Fibroblast of skin of left quadriceps (primary cell): Measurements from ENCODE around the gene VGLL1.
A peak's percentile ranks its signal among the peaks of the same experiment; 100 is the strongest.

Experiments used
- DNase-seq, 2 experiments: peaks; one replicate each; pipeline ENCODE4 v3.0.0-alpha.2; 2013; ENCODE audit warnings: low read depth in 2 of 2

VGLL1 gene, protein sequence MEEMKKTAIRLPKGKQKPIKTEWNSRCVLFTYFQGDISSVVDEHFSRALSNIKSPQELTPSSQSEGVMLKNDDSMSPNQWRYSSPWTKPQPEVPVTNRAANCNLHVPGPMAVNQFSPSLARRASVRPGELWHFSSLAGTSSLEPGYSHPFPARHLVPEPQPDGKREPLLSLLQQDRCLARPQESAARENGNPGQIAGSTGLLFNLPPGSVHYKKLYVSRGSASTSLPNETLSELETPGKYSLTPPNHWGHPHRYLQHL

DNA sequence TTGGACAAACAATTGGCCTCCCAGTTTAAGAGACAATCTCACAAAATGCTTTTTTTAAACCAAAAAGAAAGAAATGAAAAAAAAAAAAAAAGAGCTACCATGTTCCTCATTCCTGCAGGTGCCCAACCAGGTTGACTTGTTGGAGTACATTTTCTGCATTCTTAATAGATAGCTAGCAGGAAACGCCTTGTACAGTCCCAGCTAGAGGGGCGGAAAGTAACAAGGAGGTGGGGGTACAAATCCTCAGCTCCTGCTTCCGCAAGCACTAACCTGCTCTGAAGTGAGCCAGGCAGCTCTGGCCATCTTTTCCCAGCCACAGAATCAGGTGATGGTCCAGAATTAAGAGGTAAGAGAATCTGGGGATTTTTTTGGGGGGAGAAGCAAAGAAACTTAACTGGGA, at the start of gene VGLL1:
TSS of gene VGLL1 (plus strand) at position 265 of the 400 bp plus-strand sequence. CDS start 3,806 bp downstream, outside the sequence.
- DNase-seq, result no peak

DNA sequence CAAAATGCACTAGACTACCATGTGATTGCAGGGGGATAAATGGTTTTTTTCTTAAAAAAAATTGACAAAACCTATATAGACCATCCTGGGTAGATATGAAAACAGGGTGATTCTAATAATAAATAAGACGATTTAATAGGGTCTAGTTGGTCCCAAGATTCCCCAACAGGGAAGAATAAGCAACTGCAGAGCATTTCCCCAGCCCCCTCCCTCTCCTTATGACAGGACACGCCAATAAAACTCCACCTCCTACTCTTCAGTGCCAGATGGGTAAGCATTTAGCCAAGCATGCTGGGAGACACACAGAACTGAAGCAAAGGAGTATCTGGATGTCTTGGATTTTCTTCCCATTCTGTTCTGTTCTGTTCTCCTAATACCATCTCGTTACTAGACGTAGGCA, 44.4 kb upstream of the VGLL1 start, which contains the start of gene BRS3:
TSS of gene BRS3 (plus strand) at position 301 of the 400 bp plus-strand sequence. CDS start 168 bp downstream, outside the sequence.
- DNase-seq, result no peak

DNA sequence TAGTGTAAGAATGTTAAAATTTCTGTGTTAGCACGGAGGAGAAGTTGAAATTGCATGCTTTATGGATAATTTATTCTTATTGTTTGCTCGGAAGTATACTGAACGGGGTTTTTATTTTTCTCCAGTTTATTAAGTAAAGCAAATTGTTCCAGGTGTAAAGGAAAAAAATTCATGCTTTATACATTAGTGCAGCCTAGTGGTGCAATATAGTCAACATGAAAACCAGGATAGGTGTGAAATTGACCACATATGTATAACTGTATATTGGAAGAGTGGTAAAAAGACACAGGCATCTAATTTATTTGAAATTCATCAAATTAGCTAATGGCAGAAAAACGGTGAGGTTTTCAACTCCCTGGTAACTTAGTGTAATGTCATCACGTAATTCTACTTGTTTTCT, 43.3 kb upstream of the VGLL1 start:
- DNase-seq, result no peak

DNA sequence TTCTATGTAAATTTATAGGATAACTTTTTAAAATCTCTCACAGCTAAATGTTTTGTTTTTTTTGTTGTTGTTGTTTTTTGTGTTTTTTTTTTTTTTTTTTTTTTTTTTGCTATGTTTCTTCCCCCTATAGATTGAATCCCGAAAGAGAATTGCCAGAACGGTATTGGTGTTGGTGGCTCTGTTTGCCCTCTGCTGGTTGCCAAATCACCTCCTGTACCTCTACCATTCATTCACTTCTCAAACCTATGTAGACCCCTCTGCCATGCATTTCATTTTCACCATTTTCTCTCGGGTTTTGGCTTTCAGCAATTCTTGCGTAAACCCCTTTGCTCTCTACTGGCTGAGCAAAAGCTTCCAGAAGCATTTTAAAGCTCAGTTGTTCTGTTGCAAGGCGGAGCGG, 40.2 kb upstream of the VGLL1 start:
- no peak for DNase-seq

DNA sequence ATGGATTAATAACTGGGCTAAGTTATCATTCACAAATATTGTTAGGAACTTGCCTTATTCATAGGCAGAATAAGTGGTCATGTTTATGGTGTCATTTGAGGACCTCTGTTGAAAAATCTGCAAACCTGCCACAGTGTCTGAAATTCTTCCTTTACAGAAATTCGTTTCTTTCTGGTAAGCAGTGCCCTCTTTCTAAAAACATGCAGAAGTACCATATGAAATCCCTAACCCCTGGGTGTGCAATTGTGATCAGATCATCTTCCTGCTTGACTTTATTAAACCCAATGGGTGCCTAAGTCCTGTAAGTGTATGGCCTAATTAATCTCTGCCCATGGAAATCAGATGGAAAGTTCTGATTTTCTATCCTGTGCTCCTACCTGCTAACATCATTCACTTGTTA, 39.0 kb upstream of the VGLL1 start:
- DNase-seq, result no peak

DNA sequence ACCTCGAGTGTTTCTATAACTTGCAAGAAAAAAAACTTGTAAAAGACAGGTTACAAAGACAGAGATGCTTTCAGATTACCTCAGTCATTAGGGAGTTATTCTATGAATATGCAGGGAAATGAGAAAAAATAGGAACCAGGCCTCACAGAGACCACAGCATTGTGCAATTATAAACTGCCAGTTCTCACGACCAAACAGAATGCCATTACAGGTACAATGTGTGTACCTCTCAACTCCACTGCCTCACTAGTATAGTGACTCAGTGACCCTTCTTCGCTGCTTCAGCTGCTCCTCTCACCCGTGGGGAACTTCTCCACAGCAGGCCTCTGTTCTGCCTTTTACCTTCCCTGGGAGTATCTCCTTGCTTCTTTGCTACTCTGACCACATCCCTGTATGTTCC, 37.0 kb upstream of the VGLL1 start:
- no peak for DNase-seq

DNA sequence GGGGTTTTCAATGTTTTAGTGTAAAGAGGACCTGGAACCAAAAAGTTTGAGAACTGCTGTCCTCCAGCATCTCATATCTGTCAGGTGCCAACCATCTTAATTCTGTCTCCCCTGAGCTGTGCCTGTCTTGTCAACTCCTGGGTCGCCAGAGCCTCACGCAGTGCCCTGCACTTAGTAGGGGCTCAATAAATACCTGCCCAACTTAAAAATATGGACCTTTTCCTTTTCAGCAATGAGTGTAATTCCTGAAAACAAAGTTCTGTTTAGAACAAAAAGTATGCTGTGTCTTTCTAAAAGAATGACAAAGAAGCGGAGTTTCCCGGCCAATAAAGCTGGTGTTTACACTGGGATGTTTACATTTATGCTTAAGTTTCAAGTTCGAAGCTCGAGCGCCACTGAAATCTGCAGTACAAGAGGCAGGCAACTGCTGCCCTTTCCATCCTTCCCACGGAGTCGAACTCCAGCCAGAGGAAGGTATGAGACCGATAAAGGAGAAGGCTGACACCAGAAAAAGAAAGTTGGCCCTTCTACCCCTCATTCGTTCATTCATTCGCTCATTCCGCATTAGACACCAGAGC, 35.7 kb upstream of the VGLL1 start:
- no peak for DNase-seq

DNA sequence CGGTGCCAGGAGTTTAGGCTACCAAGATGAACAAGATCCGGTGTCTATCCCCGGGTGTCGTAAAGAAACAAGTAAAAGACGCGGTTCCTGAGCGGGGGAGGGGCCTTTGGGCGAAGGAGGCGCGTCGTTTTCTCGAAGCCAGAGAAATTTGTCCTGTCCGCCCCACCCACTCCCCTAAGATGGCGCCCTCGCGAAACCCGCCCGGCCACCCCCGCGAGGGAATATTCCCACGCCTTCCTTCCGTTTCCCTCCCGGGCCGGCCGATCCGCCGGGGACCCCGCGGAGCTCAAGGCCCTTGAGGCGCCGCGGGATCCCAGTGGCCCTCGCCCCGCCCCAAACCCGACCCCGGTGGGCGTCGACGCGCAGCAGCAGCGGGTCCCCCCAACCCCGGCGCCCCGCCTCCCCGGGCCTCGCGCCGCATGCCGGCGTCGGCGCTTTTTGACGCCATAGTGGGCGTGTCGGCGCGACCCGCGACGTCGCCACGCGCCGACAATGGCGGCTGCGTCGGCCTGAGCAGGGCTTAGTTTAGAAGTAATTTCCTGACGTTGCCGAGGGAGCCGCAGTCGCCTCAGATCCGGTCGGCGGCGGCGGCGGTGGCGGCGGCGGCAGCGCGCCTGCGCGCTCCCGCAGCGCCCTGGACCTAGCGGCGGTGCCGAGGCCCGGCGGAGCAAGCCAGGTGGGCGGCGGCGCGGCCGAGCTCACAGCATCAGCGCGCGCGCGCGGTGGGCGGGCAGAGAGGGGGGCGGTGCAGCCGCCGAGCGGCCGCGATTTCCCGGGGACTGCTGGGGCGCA, 35.1 kb upstream of the VGLL1 start:
- DNase-seq, result peak; percentile 61 to 66

DNA sequence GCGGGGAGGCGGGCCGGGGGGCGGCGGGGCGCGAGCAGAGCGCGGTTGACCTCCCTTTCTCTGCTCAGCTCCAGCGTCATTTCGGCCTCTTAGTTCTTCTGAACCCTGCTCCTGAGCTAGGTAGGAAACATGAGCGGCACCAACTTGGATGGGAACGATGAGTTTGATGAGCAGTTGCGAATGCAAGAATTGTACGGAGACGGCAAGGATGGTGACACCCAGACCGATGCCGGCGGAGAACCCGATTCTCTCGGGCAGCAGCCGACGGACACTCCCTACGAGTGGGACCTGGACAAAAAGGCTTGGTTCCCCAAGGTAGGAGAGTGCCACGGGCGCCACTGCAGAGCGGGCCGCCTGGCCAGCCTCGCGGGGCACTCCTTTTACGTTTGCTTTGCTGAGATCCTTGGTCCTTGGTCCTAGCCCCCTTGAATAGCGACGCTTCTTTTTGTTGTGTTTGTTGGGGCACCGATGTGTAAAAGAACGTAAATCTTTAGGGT, 34.4 kb upstream of the VGLL1 start, which contains the start of gene HTATSF1:
TSS of gene HTATSF1 (plus strand) at position 37 of the 497 bp plus-strand sequence. CDS start at position 130, 93 bp downstream.
- DNase-seq, result no peak

DNA sequence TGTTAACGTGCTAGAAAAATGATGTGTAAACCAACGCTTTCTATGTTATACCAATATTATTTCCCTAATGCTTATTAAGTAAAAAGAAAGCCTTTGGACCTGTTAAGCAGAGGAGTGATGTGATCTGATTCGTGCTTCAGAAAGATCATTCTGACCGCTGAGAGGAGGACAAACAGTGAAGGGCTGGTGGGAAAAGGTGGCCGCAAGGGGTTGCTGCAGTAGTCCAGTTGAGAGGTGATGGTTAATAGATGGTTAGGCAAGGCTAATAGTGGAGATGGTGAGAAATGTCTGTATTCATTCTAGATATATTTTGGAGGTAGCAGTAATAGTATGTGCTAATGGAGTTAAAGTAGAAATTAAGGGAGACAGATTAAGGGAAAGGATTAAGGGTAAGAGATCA, 12.9 kb upstream of the VGLL1 start:
- DNase-seq, result no peak

DNA sequence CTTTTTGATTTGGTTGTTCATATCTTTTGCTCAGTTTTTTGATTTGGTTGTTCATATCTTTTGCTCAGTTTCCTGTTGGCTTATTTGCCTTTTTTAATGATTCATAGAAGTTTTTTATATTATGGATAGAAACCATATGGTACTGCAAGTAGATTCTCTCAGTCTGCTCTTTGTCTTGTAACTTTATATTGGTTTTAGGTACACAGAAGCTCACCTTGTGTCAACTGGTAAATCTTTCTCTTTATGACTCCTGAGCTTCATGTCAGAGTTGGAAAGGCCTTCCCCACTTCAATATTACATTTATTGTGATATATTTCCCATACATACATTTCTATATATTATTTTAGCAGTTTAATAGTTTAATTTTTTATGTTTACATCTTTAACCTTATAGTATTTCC, 8.2 kb upstream of the VGLL1 start:
- DNase-seq, result no peak

DNA sequence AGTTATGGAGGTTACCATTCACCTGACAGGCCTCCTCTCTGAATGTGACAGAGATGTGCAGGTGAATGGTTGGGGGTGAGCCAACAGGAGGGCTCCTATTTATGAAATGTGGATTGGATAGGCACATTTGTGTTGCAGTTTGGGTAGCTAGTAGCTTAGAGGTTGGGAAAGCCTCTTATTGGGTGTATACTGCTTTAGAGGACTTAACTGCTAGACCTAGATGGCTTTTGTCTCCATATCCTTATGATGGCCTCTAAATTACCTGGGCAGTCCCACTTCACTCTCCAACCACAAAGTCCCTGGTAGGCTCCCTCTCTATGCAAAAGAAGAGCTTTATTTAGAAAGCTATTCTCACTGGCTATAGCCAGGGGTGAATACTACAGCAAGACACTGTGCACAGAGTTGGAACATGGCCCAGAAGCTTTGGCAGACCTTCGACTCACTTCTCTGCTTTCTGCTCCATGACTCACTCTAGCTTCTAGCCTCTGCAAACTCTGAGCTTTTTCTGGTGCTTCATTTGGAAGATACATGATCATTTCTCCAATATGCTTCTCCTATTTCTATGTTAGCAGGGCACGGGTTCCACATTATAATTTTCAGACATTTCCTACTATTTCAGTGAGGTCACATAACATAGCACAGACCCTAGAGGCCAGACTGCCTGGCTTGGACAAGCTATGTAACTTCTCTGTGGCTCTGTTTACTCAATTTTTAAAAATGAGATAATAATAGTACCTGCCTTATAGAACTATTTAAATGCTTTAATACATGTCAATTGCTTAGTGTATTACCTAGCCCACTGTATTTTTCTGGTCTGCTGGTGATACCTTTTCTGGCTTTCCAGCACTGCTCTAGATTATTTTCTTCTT, 6.0 kb upstream of the VGLL1 start:
- DNase-seq, result peak; percentile 56 to 61

DNA sequence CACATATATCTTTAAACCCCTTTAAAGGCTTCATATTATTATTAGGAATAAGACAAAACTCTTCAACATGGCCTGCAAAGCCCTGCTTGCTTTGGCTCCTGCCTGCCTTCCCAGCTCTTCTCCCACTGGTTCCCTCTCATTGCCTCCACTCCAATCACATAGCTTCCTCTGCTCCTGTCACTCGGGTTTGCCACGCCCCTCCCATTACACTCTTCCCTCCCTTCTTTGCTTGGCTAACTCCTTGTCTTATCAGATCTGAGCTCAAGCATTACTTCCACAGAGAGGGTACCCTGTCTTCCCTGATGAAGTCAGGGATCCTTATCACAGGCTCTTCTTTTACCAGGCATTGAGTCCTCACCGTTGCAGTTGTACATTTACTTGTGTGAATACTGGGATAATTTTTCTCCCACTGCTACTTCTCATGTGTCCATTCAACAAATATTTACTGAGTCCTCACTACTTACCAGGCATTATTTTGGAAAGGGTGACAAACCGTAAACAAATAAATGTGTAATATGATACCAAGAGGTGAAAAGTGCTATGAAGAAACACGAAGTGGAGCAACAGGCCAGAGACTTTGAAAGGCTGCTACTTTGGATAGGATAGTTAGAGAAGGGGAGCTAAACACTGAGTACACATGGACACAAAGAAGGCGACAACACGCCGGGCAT, 3.2 kb upstream of the VGLL1 start:
- DNase-seq, result no peak

DNA sequence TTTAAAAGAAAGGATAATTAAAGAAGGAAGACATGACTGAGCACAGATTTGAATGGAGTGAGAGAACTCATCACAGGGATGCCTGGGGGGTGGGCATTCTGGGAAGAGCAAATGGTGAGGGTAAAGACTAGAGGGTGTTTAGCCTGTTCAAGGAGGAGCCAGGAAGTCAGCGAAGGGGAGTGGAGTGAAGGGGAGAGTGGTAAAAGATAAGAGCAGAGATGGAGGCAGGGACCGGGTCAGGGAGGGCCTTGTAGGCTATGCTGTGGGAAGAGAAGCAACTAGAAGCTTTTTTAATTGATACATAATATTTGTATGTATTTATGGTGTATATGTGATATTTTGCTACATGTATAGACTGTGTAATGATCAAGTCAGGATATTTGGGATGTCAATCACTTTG, 2.2 kb upstream of the VGLL1 start:
- DNase-seq, result no peak

DNA sequence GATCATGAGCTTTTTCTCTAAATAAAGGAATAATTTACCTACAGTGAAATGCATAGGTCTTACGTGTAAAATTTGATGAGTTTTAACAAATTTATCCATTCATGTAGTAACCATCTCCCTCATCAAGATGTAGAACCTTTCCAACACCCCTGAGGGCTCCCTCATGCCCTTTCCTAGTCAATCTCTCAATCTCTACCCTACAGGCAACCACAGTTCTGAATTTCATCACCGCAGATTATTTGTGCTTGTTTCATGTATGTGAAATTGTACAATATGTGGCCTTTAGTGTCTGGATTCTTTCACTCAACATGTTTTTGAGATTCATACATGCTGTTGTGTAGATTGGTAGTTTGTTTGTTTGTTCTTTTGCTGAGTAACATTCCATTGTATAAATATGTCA, 2.1 kb downstream of the VGLL1 start:
- DNase-seq, result no peak

DNA sequence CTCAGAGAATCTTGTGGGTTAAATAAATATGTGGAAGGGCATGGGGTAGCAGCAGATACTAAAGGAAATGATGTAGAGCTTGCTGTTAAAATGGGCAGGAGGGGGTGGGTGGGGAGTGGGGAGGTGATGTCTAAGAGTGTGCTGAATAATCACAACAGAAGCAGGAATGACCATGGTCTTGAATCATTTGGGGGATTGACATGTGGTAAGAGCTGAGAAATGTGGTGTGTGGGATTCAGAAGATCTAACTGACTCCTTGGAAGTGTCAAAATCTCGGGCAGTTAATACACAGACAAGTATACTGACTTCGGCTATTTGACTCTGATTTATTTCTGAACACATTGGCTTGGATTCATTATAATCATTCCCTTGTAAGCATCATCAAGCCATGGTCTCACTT, 6.8 kb downstream of the VGLL1 start:
- no peak for DNase-seq

DNA sequence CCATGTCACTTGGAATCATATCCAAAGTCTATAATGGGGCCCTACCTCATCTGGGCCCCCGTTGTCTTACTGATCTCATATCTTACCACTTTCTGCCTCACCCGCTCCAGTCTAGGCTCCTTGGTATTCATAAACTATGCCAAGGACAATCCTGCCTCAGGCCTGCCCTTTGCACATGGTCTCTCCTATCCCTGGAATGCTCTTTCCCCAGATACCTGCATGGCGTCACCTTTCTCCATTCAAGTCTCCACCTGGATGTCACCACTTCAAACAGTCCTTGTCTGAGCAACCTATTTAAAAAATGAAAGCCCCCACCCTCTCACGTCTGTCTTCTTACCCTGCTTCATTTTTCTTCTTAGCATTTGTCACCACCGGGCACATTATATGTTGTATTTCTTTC, 8.2 kb downstream of the VGLL1 start:
- DNase-seq, result no peak

DNA sequence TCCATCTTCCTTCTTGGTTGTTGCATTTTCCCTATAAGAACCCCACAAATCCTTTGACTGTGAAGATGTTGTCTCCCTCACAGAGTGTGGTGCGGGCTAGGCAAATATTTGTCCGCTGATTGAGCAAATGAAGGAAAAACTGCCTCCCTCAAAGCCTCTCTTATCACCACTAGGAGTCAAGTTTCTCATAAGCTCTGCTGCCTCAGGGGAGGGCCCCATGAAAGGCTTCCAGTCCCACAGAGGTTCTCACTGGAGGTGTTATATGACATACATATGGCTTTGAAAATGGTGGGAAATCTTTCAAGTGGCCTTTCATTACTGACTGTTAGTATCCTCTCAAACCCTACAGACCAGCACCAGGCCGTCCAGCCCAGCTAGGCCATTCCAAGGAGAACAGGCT, 9.3 kb downstream of the VGLL1 start:
- no peak for DNase-seq

DNA sequence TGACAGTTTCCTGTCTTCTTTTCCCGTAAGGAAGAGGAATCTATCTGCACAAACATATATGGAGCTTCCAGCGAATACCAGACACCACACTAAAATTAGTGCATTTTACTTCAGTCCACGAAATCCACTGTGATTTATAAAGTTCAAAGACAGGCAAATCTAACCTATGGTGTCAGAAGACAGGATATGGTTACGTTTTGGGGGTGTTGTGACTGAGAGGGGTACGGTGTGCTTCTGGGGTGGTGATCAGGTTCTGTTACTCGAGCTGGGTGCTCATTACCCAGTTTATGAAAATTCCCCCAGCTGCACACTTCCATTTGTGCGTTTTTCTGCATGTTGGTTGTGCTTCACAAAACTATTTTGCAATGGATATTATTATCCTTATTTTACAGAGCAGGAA, 10.3 kb downstream of the VGLL1 start:
- DNase-seq, result no peak

DNA sequence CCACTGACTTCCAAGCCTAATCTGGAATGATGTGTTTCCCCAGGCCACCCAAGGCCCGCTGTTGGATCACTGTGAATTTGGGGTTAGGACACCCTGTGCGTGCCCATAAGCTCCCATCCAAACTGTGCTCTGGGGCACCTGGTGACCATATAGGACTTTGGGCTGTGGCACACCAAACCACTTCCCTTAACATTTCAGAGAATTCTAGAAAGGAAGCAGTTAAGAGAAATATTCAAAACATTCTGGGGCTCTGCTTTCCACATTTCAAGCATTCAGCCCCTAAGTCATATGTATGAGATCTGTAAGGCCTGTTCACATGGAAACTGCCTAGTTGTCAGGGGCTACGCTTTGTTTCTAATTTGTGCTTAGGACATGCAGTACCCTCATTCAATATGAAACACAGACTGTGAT, 14.4 kb downstream of the VGLL1 start:
- no peak for DNase-seq

DNA sequence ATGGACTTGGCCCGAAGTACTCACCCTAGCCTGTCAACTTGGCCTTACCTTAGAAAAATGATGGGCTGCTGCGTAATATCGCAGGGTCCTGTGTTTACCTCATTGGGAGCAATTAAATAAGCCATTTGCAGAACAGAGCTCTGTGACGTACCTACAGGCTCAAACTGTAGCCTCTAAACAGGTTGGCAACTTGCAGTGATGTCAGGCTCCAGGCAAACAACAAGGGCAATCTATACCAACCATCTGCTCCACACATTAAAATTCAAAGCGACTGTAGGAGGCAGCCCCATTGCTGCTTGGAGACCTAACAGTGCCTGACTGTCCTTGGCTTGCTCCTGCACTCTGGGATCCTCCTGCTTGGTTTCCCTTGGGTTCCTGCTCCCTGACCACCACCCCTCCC, 17.2 kb downstream of the VGLL1 start:
- no peak for DNase-seq
